ENCODE data around the gene MACROH2A1. TPM values are rescaled to one million over a fixed set of nuclear protein-coding genes. Genes with fewer than 3 reads are reported as not detected.

MACROH2A1 gene
- total and polyA plus RNA-seq, 4 donors = 135 to 191 (median 179) TPM

DNA sequence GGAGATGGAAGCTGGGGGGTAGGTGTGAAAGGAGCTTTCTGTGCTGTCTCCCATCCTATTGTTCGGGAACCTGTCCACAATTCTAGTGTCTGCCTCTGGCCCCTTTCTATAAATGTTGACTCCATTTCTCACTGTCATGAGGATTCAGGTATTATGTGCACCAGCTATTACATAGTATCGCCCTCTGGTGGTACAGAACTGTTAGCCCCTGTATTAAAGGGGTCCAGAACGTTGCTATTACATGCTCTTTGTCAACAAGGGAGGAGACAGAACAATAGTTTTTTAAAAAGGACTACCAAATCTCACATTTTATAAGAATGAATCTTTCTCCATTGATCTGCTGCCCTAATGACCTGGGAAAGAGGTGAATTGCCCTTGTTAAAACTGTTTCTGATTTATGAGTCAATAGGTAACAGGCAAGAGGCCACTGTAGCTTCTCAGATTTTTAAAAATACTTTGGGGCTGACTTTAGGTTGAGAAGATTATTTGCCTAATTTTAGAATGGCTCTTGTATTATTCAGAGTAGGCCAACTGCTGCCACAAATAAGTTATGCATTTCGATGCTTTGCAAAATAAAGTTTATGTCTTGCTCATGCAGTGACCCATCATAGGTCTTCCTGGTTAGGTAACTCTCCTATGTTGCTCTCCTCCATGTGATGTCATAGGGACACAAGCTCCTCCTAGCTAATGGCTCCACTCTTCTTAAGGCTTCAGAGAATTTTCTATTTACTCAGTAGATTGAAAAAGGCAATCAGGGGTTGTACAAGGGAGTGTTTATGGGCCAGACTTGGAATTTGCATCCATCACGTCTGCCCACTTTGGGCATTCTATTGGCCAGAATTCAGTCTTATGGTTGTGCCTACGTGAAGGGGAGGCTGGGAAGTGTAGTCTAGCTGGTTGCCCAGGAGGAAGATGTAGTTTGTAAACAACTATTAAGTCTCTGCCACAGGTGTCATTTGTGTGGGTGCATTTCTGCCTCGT, 27.4 kb upstream of the MACROH2A1 start:
- Histone ChIP-seq H3K36me3 (ENCODE audit: control insufficient read depth, insufficient read depth, low read length) (no peaks in the 10 kb centered on the region), H3K4me3 (ENCODE audit: low read depth, low read length) (no peak overlapping the region), H3K4me1 (ENCODE audit: control insufficient read depth, insufficient read depth, low read length) (no peaks in the 10 kb centered on the region), H3K27ac (ENCODE audit: low read depth, low read length) (no peak overlapping the region), H3K27me3 (ENCODE audit: control insufficient read depth, insufficient read depth, low read length) (peaks cover 2% of the 10 kb centered on the region), H3K9me3 (ENCODE audit: control insufficient read depth, insufficient read depth, low read length) (peaks cover 3% of the 10 kb centered on the region)
- DNase-seq (ENCODE audit: low read depth in 4 of 6, low spot score in 6 of 6) = no peak
- 48% methylated on average over 3 of the region's 7 CpGs for WGBS (ENCODE audit: insufficient coverage)

DNA sequence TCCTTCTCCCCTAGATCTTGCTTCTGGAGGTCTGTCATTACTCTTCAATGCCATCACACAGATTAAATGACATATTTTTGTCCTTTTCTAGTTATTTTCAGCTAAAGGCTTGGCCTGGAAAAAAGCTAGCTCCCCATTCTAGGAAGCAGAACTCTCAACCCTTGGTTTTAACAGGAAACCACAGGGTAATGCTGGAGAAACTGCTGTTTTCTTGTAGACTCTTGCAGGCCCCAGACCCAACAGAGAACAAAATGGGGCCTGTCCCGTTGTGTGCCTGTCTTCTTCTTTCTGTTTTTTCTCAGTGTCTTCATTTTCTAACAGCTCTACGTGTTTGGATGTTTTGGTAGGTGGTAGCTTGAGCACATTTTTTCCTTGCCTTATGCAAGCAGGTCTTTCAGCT, 26.6 kb upstream of the MACROH2A1 start:
- H3K27ac ChIP-seq (ENCODE audit: low read depth, low read length) = no peak overlapping the region
- WGBS (ENCODE audit: insufficient coverage) = 100% methylated on average over 1 of the region's 2 CpGs
- no peaks in the 10 kb centered on the region for H3K4me1 ChIP-seq (ENCODE audit: control insufficient read depth, insufficient read depth, low read length)
- no peak overlapping the region for H3K4me3 ChIP-seq (ENCODE audit: low read depth, low read length)
- H3K27me3 ChIP-seq (ENCODE audit: control insufficient read depth, insufficient read depth, low read length) = peaks cover 2% of the 10 kb centered on the region
- H3K9me3 ChIP-seq (ENCODE audit: control insufficient read depth, insufficient read depth, low read length) = peaks cover 3% of the 10 kb centered on the region
- H3K36me3 ChIP-seq (ENCODE audit: control insufficient read depth, insufficient read depth, low read length) = no peaks in the 10 kb centered on the region
- no peak for DNase-seq (ENCODE audit: low read depth in 4 of 6, low spot score in 6 of 6)

DNA sequence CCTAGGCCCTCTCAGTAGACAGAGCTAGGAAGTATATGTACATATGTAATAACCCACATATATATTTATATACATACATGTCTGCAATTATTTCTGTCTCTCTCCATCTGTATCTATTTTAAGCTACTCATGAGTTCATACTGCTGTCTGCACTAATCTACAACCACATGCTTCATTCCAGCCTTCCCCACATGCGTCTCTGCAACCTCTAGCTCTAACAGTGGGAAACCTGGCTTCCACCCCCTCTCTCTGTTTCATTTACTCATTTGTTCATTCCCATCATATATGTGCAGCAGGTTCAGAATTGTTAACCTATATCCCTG, 24.8 kb upstream of the MACROH2A1 start:
- Histone ChIP-seq H3K27me3 (ENCODE audit: control insufficient read depth, insufficient read depth, low read length) (peaks cover 9% of the 10 kb centered on the region), H3K27ac (ENCODE audit: low read depth, low read length) (no peak overlapping the region), H3K4me3 (ENCODE audit: low read depth, low read length) (no peak overlapping the region), H3K36me3 (ENCODE audit: control insufficient read depth, insufficient read depth, low read length) (no peaks in the 10 kb centered on the region), H3K9me3 (ENCODE audit: control insufficient read depth, insufficient read depth, low read length) (peaks cover 6% of the 10 kb centered on the region), H3K4me1 (ENCODE audit: control insufficient read depth, insufficient read depth, low read length) (no peaks in the 10 kb centered on the region)
- no peak for DNase-seq (ENCODE audit: low read depth in 4 of 6, low spot score in 6 of 6)
- WGBS (ENCODE audit: insufficient coverage) = 81% methylated on average over 1 of the region's 1 CpG

DNA sequence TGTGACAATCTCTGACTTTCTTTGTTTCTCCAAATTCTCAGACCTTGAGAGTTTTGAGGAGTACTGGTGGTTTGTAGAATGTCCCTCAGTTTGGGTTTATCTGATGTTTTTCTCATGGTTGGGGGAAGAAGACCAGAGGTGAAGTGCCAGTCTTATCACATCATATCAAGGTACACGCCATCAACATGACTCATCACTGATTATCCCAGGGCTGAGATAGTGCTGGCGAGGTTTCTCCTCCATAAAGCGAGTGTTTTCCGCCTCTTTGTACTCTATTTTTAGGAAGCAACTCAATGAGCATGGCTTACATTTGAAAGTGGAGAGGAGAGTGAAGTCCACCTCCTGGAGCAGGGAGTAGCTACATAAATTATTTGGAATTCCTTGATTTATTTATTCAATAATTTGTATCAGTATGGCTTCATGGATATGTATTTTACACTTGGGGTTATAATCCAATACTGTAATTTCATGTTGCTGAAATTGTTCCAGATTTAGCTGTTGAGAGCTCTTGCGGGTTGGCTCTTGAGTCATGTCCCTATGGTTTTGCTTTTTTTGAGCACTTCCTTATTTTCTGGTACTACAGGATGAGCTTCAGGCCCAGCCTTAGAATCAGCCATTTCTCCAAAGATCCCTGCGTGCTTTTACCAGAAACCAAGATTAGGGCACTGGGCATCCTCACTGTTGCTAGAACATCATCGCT, 24.3 kb upstream of the MACROH2A1 start:
- Histone ChIP-seq H3K9me3 (ENCODE audit: control insufficient read depth, insufficient read depth, low read length) (peaks cover 3% of the 10 kb centered on the region), H3K4me1 (ENCODE audit: control insufficient read depth, insufficient read depth, low read length) (no peaks in the 10 kb centered on the region), H3K36me3 (ENCODE audit: control insufficient read depth, insufficient read depth, low read length) (no peaks in the 10 kb centered on the region), H3K4me3 (ENCODE audit: low read depth, low read length) (no peak overlapping the region), H3K27ac (ENCODE audit: low read depth, low read length) (no peak overlapping the region), H3K27me3 (ENCODE audit: control insufficient read depth, insufficient read depth, low read length) (peaks cover 9% of the 10 kb centered on the region)
- no peak for DNase-seq (ENCODE audit: low read depth in 4 of 6, low spot score in 6 of 6)
- WGBS (ENCODE audit: insufficient coverage) = 100% methylated on average over 1 of the region's 7 CpGs

DNA sequence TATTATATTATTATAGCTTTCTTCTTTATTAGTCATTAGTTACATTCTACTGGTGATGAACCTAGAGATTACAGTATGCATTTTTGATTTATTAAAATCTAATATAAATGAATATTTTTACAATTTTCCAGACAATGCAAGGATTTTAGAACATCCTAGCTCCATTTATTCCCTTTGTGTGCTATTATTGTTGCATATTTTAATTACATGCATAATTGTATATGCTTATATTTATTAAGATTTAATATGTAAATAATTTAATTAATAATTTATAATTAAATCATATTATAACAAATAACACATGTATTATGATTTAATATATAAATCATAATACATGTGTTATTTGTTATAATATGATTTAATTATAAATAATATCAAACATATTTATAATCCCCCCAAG, 23.4 kb upstream of the MACROH2A1 start:
- no peak for DNase-seq (ENCODE audit: low read depth in 4 of 6, low spot score in 6 of 6)
- Histone ChIP-seq H3K27me3 (ENCODE audit: control insufficient read depth, insufficient read depth, low read length) (peaks cover 9% of the 10 kb centered on the region), H3K9me3 (ENCODE audit: control insufficient read depth, insufficient read depth, low read length) (peaks cover 3% of the 10 kb centered on the region), H3K4me3 (ENCODE audit: low read depth, low read length) (no peak overlapping the region), H3K36me3 (ENCODE audit: control insufficient read depth, insufficient read depth, low read length) (no peaks in the 10 kb centered on the region), H3K4me1 (ENCODE audit: control insufficient read depth, insufficient read depth, low read length) (no peaks in the 10 kb centered on the region), H3K27ac (ENCODE audit: low read depth, low read length) (no peak overlapping the region)

DNA sequence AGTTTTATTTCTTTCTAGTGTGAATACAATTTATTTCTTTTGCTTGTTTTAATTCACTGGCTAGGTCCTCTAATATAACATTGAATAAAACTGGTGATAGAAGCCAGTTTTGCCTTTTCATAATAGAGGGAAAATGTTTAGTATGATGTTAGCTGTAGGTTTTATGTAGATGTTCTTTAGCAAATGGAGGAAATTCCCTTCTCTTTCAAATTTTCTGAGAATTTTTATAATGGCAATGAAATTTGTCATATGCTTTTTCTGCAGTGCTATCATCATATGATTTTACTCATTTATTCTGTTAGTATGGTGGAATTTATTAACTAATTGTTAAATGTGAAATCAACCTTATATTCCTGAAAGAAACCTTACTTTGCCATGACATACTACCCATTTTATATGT, 18.1 kb upstream of the MACROH2A1 start:
- peaks cover 7% of the 10 kb centered on the region for H3K27me3 ChIP-seq (ENCODE audit: control insufficient read depth, insufficient read depth, low read length)
- H3K9me3 ChIP-seq (ENCODE audit: control insufficient read depth, insufficient read depth, low read length) = peaks cover 3% of the 10 kb centered on the region
- no peaks in the 10 kb centered on the region for H3K36me3 ChIP-seq (ENCODE audit: control insufficient read depth, insufficient read depth, low read length)

DNA sequence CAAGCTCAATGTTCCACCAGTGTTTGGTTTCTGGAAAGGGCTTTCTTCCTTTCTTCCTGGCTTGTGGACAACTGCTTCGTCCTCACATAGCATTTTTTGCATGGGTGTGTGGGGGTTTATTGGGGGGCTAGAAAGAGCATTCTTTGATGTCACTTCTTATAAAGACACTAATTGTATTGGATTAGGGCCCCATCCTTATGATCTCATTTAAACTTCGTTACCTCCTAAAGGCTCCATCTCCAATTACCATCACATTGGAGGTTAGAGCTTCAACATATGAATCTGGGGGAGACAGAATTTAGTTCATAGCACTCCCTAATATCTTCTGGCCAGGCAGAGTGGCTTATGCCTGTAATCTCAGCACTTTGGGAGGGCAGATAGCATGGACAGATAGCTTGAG, 6.1 kb upstream of the MACROH2A1 start:
- H3K4me1 ChIP-seq (ENCODE audit: control insufficient read depth, insufficient read depth, low read length) = peaks cover 4% of the 10 kb centered on the region
- H3K27me3 ChIP-seq (ENCODE audit: control insufficient read depth, insufficient read depth, low read length) = no peaks in the 10 kb centered on the region
- no peak for DNase-seq (ENCODE audit: low read depth in 4 of 6, low spot score in 6 of 6)
- no peaks in the 10 kb centered on the region for H3K36me3 ChIP-seq (ENCODE audit: control insufficient read depth, insufficient read depth, low read length)
- no peaks in the 10 kb centered on the region for H3K9me3 ChIP-seq (ENCODE audit: control insufficient read depth, insufficient read depth, low read length)
- WGBS (ENCODE audit: insufficient coverage) = no CpG with 5 or more reads among the region's 2 CpGs
- H3K27ac ChIP-seq (ENCODE audit: low read depth, low read length) = no peak overlapping the region
- H3K4me3 ChIP-seq (ENCODE audit: low read depth, low read length) = no peak overlapping the region

More for the DNA sequence above, 18.1 kb upstream of the MACROH2A1 start:
- H3K27ac ChIP-seq (ENCODE audit: low read depth, low read length) = no peak overlapping the region
- no peak for DNase-seq (ENCODE audit: low read depth in 4 of 6, low spot score in 6 of 6)
- H3K4me3 ChIP-seq (ENCODE audit: low read depth, low read length) = no peak overlapping the region
- H3K4me1 ChIP-seq (ENCODE audit: control insufficient read depth, insufficient read depth, low read length) = no peaks in the 10 kb centered on the region

DNA sequence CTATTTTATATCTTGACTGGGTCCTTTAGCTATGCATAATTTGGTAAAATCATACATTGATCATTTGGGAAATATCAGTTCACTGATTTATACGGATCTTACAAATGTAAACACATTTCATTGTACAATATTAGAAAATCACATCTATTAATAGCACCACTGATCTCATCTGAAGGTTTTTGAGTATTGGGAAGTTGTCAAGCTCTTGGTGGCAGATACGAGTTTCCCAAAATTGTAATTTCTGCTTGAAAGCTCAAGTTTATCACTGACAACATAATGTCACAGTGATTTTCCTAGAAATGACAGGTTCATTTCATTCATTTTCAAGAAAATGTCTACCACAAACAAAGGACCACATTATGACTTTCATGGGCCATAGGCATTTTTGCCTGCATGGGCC, 3.0 kb upstream of the MACROH2A1 start:
- Histone ChIP-seq H3K4me3 (ENCODE audit: low read depth, low read length) (no peak overlapping the region), H3K27me3 (ENCODE audit: control insufficient read depth, insufficient read depth, low read length) (no peaks in the 10 kb centered on the region), H3K27ac (ENCODE audit: low read depth, low read length) (no peak overlapping the region), H3K36me3 (ENCODE audit: control insufficient read depth, insufficient read depth, low read length) (no peaks in the 10 kb centered on the region), H3K4me1 (ENCODE audit: control insufficient read depth, insufficient read depth, low read length) (peaks cover 16% of the 10 kb centered on the region), H3K9me3 (ENCODE audit: control insufficient read depth, insufficient read depth, low read length) (no peaks in the 10 kb centered on the region)
- DNase-seq (ENCODE audit: low read depth in 4 of 6, low spot score in 6 of 6) = no peak
- no CpG with 5 or more reads among the region's 2 CpGs for WGBS (ENCODE audit: insufficient coverage)

DNA sequence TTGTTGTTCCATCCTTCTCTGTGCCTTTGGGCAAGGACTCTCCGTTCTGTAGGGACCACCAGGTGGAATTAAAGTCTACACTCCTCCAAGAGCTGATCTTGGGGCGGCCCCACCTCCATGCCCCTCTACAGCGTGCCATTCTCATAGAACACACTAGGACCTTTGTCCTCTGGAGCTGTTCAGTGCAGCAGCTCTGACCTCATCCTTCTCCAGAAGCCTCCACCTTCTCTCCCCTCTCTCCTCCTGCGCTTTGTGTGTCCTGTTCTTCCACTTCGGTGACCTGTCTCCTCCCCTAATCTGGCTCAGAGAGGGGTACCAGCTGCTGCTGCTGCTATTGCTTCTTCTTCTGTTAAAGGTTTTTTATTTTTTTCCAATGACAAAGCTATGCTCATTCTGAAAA, 1.8 kb upstream of the MACROH2A1 start:
- Histone ChIP-seq H3K27me3 (ENCODE audit: control insufficient read depth, insufficient read depth, low read length) (no peaks in the 10 kb centered on the region), H3K4me1 (ENCODE audit: control insufficient read depth, insufficient read depth, low read length) (peaks cover 20% of the 10 kb centered on the region), H3K4me3 (ENCODE audit: low read depth, low read length) (no peak overlapping the region), H3K9me3 (ENCODE audit: control insufficient read depth, insufficient read depth, low read length) (no peaks in the 10 kb centered on the region), H3K27ac (ENCODE audit: low read depth, low read length) (no peak overlapping the region), H3K36me3 (ENCODE audit: control insufficient read depth, insufficient read depth, low read length) (no peaks in the 10 kb centered on the region)
- WGBS (ENCODE audit: insufficient coverage) = 18% methylated on average over 4 of the region's 5 CpGs
- DNase-seq (ENCODE audit: low read depth in 4 of 6, low spot score in 6 of 6) = no peak
